Ovary (tissue), 9 donors: Measurements from ENCODE around the gene APOBEC4. TPM values are rescaled to one million over a fixed set of nuclear protein-coding genes. Genes with fewer than 3 reads are reported as not detected.
"Not testable (repeated sequence)": the region's sequence is repeated elsewhere in the genome, so short reads cannot be mapped to it uniquely, and the experiment has no call there.

Source experiments
- DNase-seq, 5 donors: peaks; one replicate each; pipeline ENCODE4 v3.0.0-alpha.2; 2019 to 2020
- H3K27ac ChIP-seq, 2 donors: fragments of 200-600 bp; one replicate each; pipeline versions ENCODE4 v1.5.1 to v1.8.0; 2019 to 2022
- H3K27me3 ChIP-seq: fragments of 200-600 bp; one replicate; pipeline ENCODE4 v1.8.0; 2022
- H3K36me3 ChIP-seq: fragments of 200-600 bp; sonication (generic); one replicate; pipeline ENCODE4 v1.5.1; 2019
- H3K4me1 ChIP-seq: one replicate; pipeline ENCODE4 v1.8.1; 2013; ENCODE audit warnings: mild to moderate bottlenecking, moderate library complexity; ENCODE audit not compliant: insufficient read depth
- H3K4me3 ChIP-seq: fragments of 200-600 bp; sonication (generic); one replicate; pipeline ENCODE4 v1.5.1; 2017
- H3K9me3 ChIP-seq, 2 donors: fragments of 200-600 bp in 1 of 2; sonication (generic) in 1 of 2; one replicate each; pipeline versions ENCODE4 v1.5.1 to v1.8.1; 2013 to 2019; ENCODE audit warnings: mild to moderate bottlenecking in 1 of 2, moderate library complexity in 1 of 2
- CTCF ChIP-seq, 3 donors: fragments of 450-650 bp in 2 of 3; fragments of 200-600 bp in 1 of 3; IDR thresholded peaks; one replicate each; pipeline versions ENCODE4 v1.5.1 to v1.8.0; 2016 to 2022; ENCODE audit warnings: antibody characterized with exemption in 3 of 3, mild to moderate bottlenecking in 1 of 3
- EP300 ChIP-seq: sonication (generic); formaldehyde crosslinking; IDR thresholded peaks from one replicate; pipeline ENCODE4 v1.6.1; 2017; ENCODE audit warnings: antibody characterized with exemption
- POLR2A ChIP-seq: fragments of 450-650 bp; IDR thresholded peaks from one replicate; pipeline ENCODE4 v1.6.1; 2017; ENCODE audit warnings: antibody characterized with exemption, mild to moderate bottlenecking, moderate library complexity
- WGBS, 3 donors: extraction: QIAGEN DNeasy Blood & Tissue Kit in 1 of 3; methylation state at CpG; one replicate each; pipeline versions ENCODE4 v1.1.5 to v1.1.7; 2013 to 2017; 5-methylcytosine and 5-hydroxymethylcytosine counted together
- intact Hi-C, 4 donors: fragments of 100-400 bp; cut with DNase I; formaldehyde crosslinking; loops; one replicate each; pipeline versions ENCODE4 v1.11.0 to v1.15.1; 2022 to 2023
- polyA plus RNA-seq, 2 donors: library from polyadenylated mRNA; stranded (reverse); fragments of 200-250 nt in 1 of 2; fragments of 350-450 nt in 1 of 2; fragmentation: Illumina TruSeq in 1 of 2; extraction: RNeasy Lipid Tissue Mini Kit (QIAGEN cat#74804) in 1 of 2; gene quantifications; one replicate each; pipeline ENCODE4 v1.2.3, GENCODE V29; 2013 to 2014
- total RNA-seq, 7 donors: library from RNA; depleted of rRNA in 2 of 7; stranded (reverse); fragments of >200 nt in 2 of 7; fragmentation: NEBNext Ultra II Directional in 3 of 7; extraction: Animal tissue kit (Norgen Biotek cat#: 25700) in 3 of 7; gene quantifications; one replicate each; pipeline versions ENCODE4 v1.1.0 to v1.2.4, GENCODE V29; 2016 to 2023
- donor health status: DM: no; HTN: no; CAD: no; lungs with moderate emphysema.
- donor health status: DM: no; HTN: no; CAD: no.
- donor health status: Bipolar disorder and iron deficiency.
- donor health status: DM: yes; HTN: yes; CAD: no.
- donor health status: DM: no; HTN: no; CAD: no.
- donor health status: DM: yes; HTN: yes; CAD: no.

APOBEC4 gene
- total and polyA plus RNA-seq, 9 donors: 0.12 to 2.0 (median 0.46) TPM; not detected in 5

- H3K4me3 ChIP-seq: peak overlapping the region; percentile 93
- 0% methylated on average over 1 of the region's 1 CpG for WGBS, 3 donors
- no peak overlapping the region for H3K27ac ChIP-seq
- peak in 2 of 3 donors; percentile 4 to 33 for TF ChIP-seq CTCF (IDR thresholded peaks at IDR 0.05)
- TF ChIP-seq POLR2A: no peak
- TF ChIP-seq EP300: no peak
- no peaks in the 10 kb centered on the region for H3K9me3 ChIP-seq
- peaks cover 6% of the 10 kb centered on the region for H3K4me1 ChIP-seq
- H3K27me3 ChIP-seq: no peaks in the 10 kb centered on the region
- H3K36me3 ChIP-seq: no peaks in the 10 kb centered on the region
- no peak for DNase-seq
- intact Hi-C loops: no loop called here
Observed at GRCh38 chr1:183633676-183634343, 19.3 kb downstream of the APOBEC4 start.

- peak overlapping the region; percentile 93 for H3K4me3 ChIP-seq
- no peak for TF ChIP-seq CTCF (IDR thresholded peaks at IDR 0.05)
- no peak for TF ChIP-seq EP300
- TF ChIP-seq POLR2A: no peak
- H3K27ac ChIP-seq: no peak overlapping the region
- H3K36me3 ChIP-seq: no peaks in the 10 kb centered on the region
- H3K4me1 ChIP-seq: peaks cover 6% of the 10 kb centered on the region
- H3K9me3 ChIP-seq: no peaks in the 10 kb centered on the region
- no peak for DNase-seq
- no peaks in the 10 kb centered on the region for H3K27me3 ChIP-seq
- 33 to 50% (median 44%) methylated on average over 1 of the region's 1 CpG for WGBS, 3 donors
- intact Hi-C loops: no loop called here
Observed at GRCh38 chr1:183632964-183633363, 20.2 kb downstream of the APOBEC4 start.

- Histone ChIP-seq H3K4me1 (peaks cover 8% of the 10 kb centered on the region), H3K27ac (no peak overlapping the region), H3K27me3 (no peaks in the 10 kb centered on the region), H3K36me3 (no peaks in the 10 kb centered on the region), H3K9me3 (no peaks in the 10 kb centered on the region), H3K4me3 (no peak overlapping the region)
- no peak for DNase-seq
- intact Hi-C loops: no loop called here
- WGBS, 3 donors: 16 to 32% (median 29%) methylated on average over 2 of the region's 2 CpGs
- TF ChIP-seq POLR2A (no peak), CTCF (IDR thresholded peaks at IDR 0.05) (no peak), EP300 (no peak)
Observed at GRCh38 chr1:183632114-183632513, 21.0 kb downstream of the APOBEC4 start.

DNA sequence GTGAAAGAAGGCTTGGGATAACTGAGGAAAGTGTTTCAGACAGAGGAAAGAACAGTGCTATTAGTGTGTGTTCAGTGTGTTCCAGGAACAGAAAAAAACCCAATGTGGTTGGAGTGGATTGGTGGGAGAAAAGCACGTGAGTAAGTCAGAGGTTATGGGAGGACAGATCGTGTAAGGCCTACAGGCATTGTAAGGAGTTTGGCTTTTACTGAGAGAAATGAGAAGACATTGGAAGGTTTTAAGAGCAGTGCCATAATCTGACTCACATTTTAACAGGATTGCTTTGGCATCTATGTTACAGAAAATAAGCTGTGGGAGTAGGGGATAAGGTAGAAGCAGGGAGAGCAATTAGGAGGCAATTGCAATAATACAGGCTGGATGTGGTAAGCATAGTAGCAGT lies 22.4 kb downstream of the APOBEC4 start:
- no peak overlapping the region for H3K27ac ChIP-seq
- TF ChIP-seq EP300: no peak

DNA sequence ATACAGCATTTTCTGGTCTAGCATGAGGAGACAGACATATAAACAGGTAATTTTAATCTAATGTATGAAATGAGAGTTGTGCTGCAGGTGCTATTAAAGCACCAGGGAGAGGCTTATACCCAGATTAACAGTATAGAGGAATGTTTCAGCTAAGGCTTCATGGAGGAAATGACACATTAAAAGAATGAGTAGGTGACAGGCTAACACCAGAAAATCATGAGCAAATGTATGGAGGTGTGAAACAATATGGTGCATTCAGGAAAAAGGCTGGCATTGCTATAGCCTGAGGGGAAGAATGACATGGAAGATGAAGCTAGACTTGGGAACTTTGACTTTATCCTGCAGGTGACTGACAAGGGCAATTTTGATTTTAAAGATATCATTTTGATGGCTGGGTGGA lies 24.6 kb downstream of the APOBEC4 start:
- no peak for DNase-seq
- intact Hi-C loops: loop anchor here in 2 of 4 donors (10.0 kb wide), 2 partner anchors 154 to 354 kb away; partner anchors contain the start of gene SMG7 (in 2 of the 2)
- H3K4me1 ChIP-seq: peaks cover 10% of the 10 kb centered on the region
- no peak overlapping the region for H3K27ac ChIP-seq
- H3K4me3 ChIP-seq: no peak overlapping the region
- no peak for TF ChIP-seq EP300
- TF ChIP-seq CTCF (IDR thresholded peaks at IDR 0.05): no peak
- no peak for TF ChIP-seq POLR2A
- no peaks in the 10 kb centered on the region for H3K36me3 ChIP-seq
- H3K27me3 ChIP-seq: no peaks in the 10 kb centered on the region
- H3K9me3 ChIP-seq: no peaks in the 10 kb centered on the region

More for the DNA sequence above, 22.4 kb downstream of the APOBEC4 start:
- H3K27me3 ChIP-seq: no peaks in the 10 kb centered on the region
- DNase-seq: no peak
- no peak overlapping the region for H3K4me3 ChIP-seq
- H3K36me3 ChIP-seq: no peaks in the 10 kb centered on the region
- H3K4me1 ChIP-seq: peaks cover 8% of the 10 kb centered on the region
- intact Hi-C loops: no loop called here
- no peaks in the 10 kb centered on the region for H3K9me3 ChIP-seq
- 20 to 41% (median 27%) methylated on average over 2 of the region's 2 CpGs for WGBS, 3 donors

DNA sequence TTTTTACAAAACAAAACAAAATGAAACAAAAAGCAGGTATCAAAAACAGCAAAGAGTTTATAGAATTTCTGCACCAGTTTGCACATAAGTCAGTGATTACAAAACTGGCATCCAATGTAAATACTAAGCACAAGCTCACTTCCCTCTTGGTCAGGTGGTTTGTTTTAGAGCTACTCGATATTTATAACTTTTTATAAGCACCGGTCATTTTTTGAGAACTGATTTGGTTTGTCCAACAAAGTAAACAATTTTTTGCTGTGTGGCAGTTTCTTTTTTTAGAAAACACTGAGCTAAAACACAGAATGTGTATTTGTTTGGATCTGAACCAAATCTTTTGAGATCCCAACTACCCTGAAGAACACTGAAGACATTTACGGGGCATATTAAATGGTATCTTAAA lies 26.9 kb downstream of the APOBEC4 start:
- not testable (repeated sequence) for H3K36me3 ChIP-seq, DNase-seq, H3K9me3 ChIP-seq, H3K4me3 ChIP-seq, H3K27me3 ChIP-seq, H3K27ac ChIP-seq, H3K4me1 ChIP-seq
- intact Hi-C loops: loop anchor here in 2 of 4 donors (10.0 kb wide), 2 partner anchors 151 to 351 kb away; partner anchors contain the start of gene SMG7 (in 2 of the 2)
- 15 to 31% (median 21%) methylated on average over 3 of the region's 3 CpGs for WGBS, 3 donors
